ENCODE data around the gene PAPPA.

PAPPA gene

DNA sequence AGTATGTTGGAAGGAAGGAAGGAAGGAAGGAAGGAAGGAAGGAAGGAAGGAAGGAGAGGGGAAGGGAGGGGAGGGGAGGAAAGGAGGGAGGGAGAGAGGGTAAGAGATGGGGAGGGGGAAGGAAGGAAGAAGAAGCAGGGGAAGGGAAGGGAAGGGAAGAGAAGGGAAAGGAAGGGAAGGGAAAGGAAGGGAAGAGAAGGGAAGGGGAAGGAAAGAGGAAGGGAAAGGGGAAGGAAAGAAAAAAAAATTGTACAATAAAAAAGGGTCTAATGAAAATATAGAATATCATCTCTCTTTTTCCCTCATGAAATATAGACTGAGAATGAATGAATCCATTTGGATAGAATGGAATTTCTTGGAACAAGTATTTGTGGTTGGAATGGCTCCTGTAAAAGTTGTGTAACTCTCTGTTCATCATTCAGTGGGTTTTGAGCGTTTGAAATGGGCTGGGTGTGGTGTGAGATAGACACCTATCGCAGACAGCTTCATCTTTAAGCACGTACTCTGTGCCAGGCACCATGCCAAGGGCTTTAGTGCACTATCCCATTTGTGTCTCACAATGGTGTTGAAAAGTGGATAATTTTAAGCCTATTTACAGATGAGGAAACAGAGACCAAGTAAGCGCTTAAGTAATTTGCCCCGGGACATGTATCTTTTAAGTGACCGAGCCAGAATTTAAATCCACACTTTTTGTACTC lies 11.6 kb upstream of the PAPPA start:
- Histone ChIP-seq H3K36me3 (ENCODE audit: control insufficient read depth, insufficient read depth, low read length) (no peaks in the 10 kb centered on the region), H3K9me3 (ENCODE audit: control insufficient read depth, low read length) (no peaks in the 10 kb centered on the region), H3K4me3 (ENCODE audit: low read length) (no peak overlapping the region), H3K27me3 (ENCODE audit: control insufficient read depth, insufficient read depth, low read length) (no peaks in the 10 kb centered on the region), H3K9ac (ENCODE audit: low read length) (no peak overlapping the region), H3K4me1 (ENCODE audit: control insufficient read depth, insufficient read depth, low read length) (no peaks in the 10 kb centered on the region)

GRCh38 chr9:116142706-116143492 lies 10.7 kb upstream of the PAPPA start:
- Histone ChIP-seq H3K36me3 (ENCODE audit: control insufficient read depth, insufficient read depth, low read length) (no peaks in the 10 kb centered on the region), H3K4me1 (ENCODE audit: control insufficient read depth, insufficient read depth, low read length) (no peaks in the 10 kb centered on the region), H3K27me3 (ENCODE audit: control insufficient read depth, insufficient read depth, low read length) (no peaks in the 10 kb centered on the region), H3K9ac (ENCODE audit: low read length) (no peak overlapping the region), H3K9me3 (ENCODE audit: control insufficient read depth, low read length) (no peaks in the 10 kb centered on the region), H3K4me3 (ENCODE audit: low read length) (no peak overlapping the region)

DNA sequence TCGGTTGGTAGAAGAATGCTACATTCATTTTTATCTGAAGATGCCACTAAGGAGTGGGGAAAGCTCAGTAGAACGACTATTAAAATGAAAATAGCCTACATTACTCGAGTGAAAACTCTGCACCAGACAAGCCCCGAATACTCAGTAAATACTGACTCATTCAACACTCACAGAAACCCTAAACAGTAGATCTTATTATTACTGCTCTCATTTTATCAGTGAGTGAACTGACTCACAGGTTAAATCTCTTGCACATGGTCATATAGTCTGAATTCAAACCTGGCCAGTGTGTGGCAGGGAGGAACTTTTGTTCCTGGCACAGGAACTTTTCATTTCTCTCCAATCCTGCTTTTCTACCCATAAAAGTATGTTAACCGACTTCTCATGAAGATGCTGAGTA lies 9.6 kb upstream of the PAPPA start:
- H3K27me3 ChIP-seq (ENCODE audit: control insufficient read depth, insufficient read depth, low read length) = no peaks in the 10 kb centered on the region
- no peak overlapping the region for H3K9ac ChIP-seq (ENCODE audit: low read length)
- no peaks in the 10 kb centered on the region for H3K36me3 ChIP-seq (ENCODE audit: control insufficient read depth, insufficient read depth, low read length)
- no peaks in the 10 kb centered on the region for H3K9me3 ChIP-seq (ENCODE audit: control insufficient read depth, low read length)
- H3K4me3 ChIP-seq (ENCODE audit: low read length) = no peak overlapping the region
- no peaks in the 10 kb centered on the region for H3K4me1 ChIP-seq (ENCODE audit: control insufficient read depth, insufficient read depth, low read length)

- H3K4me3 ChIP-seq (ENCODE audit: low read length) = no peak overlapping the region
- H3K4me1 ChIP-seq (ENCODE audit: control insufficient read depth, insufficient read depth, low read length) = no peaks in the 10 kb centered on the region
- H3K9me3 ChIP-seq (ENCODE audit: control insufficient read depth, low read length) = no peaks in the 10 kb centered on the region
- H3K27me3 ChIP-seq (ENCODE audit: control insufficient read depth, insufficient read depth, low read length) = no peaks in the 10 kb centered on the region
- H3K36me3 ChIP-seq (ENCODE audit: control insufficient read depth, insufficient read depth, low read length) = no peaks in the 10 kb centered on the region
- no peak overlapping the region for H3K9ac ChIP-seq (ENCODE audit: low read length)
Measured at GRCh38 chr9:116144555-116144954, 9.0 kb upstream of the PAPPA start.

GRCh38 chr9:116145036-116145435 lies 8.6 kb upstream of the PAPPA start:
- no peaks in the 10 kb centered on the region for H3K27me3 ChIP-seq (ENCODE audit: control insufficient read depth, insufficient read depth, low read length)
- no peaks in the 10 kb centered on the region for H3K36me3 ChIP-seq (ENCODE audit: control insufficient read depth, insufficient read depth, low read length)
- H3K9me3 ChIP-seq (ENCODE audit: control insufficient read depth, low read length) = no peaks in the 10 kb centered on the region
- no peaks in the 10 kb centered on the region for H3K4me1 ChIP-seq (ENCODE audit: control insufficient read depth, insufficient read depth, low read length)
- H3K9ac ChIP-seq (ENCODE audit: low read length) = no peak overlapping the region
- H3K4me3 ChIP-seq (ENCODE audit: low read length) = no peak overlapping the region

GRCh38 chr9:116147821-116148220 lies 5.8 kb upstream of the PAPPA start:
- H3K27me3 ChIP-seq (ENCODE audit: control insufficient read depth, insufficient read depth, low read length) = peaks cover 7% of the 10 kb centered on the region

DNA sequence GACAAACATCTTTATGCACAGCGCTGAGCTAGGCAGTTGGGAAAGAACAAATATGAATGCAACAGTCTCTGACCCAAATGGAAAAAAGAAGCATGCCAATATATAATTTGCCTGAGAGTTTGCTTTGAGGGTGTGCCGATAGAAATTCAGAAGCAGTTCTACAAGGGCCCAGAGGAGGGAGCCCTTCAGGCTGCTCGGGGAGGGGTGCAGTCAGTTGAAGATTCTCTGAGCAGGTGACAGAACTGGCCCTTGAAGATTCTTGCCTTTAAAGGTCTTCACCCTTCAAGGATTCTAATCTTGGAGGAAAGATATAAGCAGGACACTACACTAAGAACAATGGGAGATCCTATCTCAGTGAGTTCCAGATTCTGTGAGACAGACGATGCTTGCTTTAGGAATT lies 3.7 kb upstream of the PAPPA start:
- H3K9ac ChIP-seq (ENCODE audit: low read length) = no peak overlapping the region
- H3K27me3 ChIP-seq (ENCODE audit: control insufficient read depth, insufficient read depth, low read length) = peaks cover 22% of the 10 kb centered on the region
- H3K4me1 ChIP-seq (ENCODE audit: control insufficient read depth, insufficient read depth, low read length) = peaks cover 1% of the 10 kb centered on the region
- no peaks in the 10 kb centered on the region for H3K9me3 ChIP-seq (ENCODE audit: control insufficient read depth, low read length)
- H3K4me3 ChIP-seq (ENCODE audit: low read length) = no peak overlapping the region
- no peaks in the 10 kb centered on the region for H3K36me3 ChIP-seq (ENCODE audit: control insufficient read depth, insufficient read depth, low read length)

More at GRCh38 chr9:116147821-116148220, 5.8 kb upstream of the PAPPA start:
- Histone ChIP-seq H3K4me1 (ENCODE audit: control insufficient read depth, insufficient read depth, low read length) (no peaks in the 10 kb centered on the region), H3K4me3 (ENCODE audit: low read length) (no peak overlapping the region), H3K9me3 (ENCODE audit: control insufficient read depth, low read length) (no peaks in the 10 kb centered on the region), H3K36me3 (ENCODE audit: control insufficient read depth, insufficient read depth, low read length) (no peaks in the 10 kb centered on the region), H3K9ac (ENCODE audit: low read length) (no peak overlapping the region)

DNA sequence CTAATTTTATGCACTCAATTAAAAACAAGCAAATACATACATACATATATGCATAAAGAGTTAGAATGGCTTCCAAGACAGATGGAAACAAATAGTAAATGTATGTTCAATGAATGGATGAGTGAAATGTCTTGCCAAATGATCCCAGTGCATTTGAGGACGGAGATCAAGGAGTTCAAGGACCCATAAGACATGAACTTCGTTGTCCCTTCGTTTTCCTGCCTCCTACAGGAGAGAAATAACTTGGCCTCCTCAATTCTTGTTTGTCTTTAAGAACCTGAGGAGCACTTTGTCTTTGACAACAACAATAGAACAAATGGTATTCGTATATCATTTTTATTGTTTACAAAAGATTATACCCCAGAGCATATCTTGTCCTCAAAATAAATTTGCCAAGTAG lies 2.4 kb upstream of the PAPPA start:
- peaks cover 5% of the 10 kb centered on the region for H3K4me1 ChIP-seq (ENCODE audit: control insufficient read depth, insufficient read depth, low read length)
- H3K9ac ChIP-seq (ENCODE audit: low read length) = no peak overlapping the region
- H3K27me3 ChIP-seq (ENCODE audit: control insufficient read depth, insufficient read depth, low read length) = peaks cover 34% of the 10 kb centered on the region

GRCh38 chr9:116151966-116152381 lies 1.6 kb upstream of the PAPPA start:
- no peak overlapping the region for H3K9ac ChIP-seq (ENCODE audit: low read length)
- no peaks in the 10 kb centered on the region for H3K36me3 ChIP-seq (ENCODE audit: control insufficient read depth, insufficient read depth, low read length)
- H3K9me3 ChIP-seq (ENCODE audit: control insufficient read depth, low read length) = no peaks in the 10 kb centered on the region
- H3K4me1 ChIP-seq (ENCODE audit: control insufficient read depth, insufficient read depth, low read length) = peaks cover 5% of the 10 kb centered on the region
- peaks cover 41% of the 10 kb centered on the region for H3K27me3 ChIP-seq (ENCODE audit: control insufficient read depth, insufficient read depth, low read length)
- H3K4me3 ChIP-seq (ENCODE audit: low read length) = no peak overlapping the region

More for the DNA sequence above, 2.4 kb upstream of the PAPPA start:
- no peak overlapping the region for H3K4me3 ChIP-seq (ENCODE audit: low read length)
- no peaks in the 10 kb centered on the region for H3K36me3 ChIP-seq (ENCODE audit: control insufficient read depth, insufficient read depth, low read length)
- H3K9me3 ChIP-seq (ENCODE audit: control insufficient read depth, low read length) = no peaks in the 10 kb centered on the region

GRCh38 chr9:116152390-116152789 lies 1.2 kb upstream of the PAPPA start:
- Histone ChIP-seq H3K4me3 (ENCODE audit: low read length) (no peak overlapping the region), H3K9ac (ENCODE audit: low read length) (peak overlapping the region; percentile 26), H3K36me3 (ENCODE audit: control insufficient read depth, insufficient read depth, low read length) (no peaks in the 10 kb centered on the region), H3K27me3 (ENCODE audit: control insufficient read depth, insufficient read depth, low read length) (peaks cover 45% of the 10 kb centered on the region), H3K4me1 (ENCODE audit: control insufficient read depth, insufficient read depth, low read length) (peaks cover 5% of the 10 kb centered on the region), H3K9me3 (ENCODE audit: control insufficient read depth, low read length) (no peaks in the 10 kb centered on the region)

GRCh38 chr9:116152941-116153764 lies 438 bp upstream of the PAPPA start:
- Histone ChIP-seq H3K4me1 (ENCODE audit: control insufficient read depth, insufficient read depth, low read length) (peaks cover 5% of the 10 kb centered on the region), H3K9me3 (ENCODE audit: control insufficient read depth, low read length) (no peaks in the 10 kb centered on the region), H3K36me3 (ENCODE audit: control insufficient read depth, insufficient read depth, low read length) (no peaks in the 10 kb centered on the region), H3K27me3 (ENCODE audit: control insufficient read depth, insufficient read depth, low read length) (peaks cover 50% of the 10 kb centered on the region), H3K9ac (ENCODE audit: low read length) (peak overlapping the region; percentile 26), H3K4me3 (ENCODE audit: low read length) (no peak overlapping the region)

Measured in mucosa of stomach (tissue), 1 donor.